Urinary bladder (tissue), 4 donors: Measurements from ENCODE around the gene FLOT2. TPM values are rescaled to one million over a fixed set of nuclear protein-coding genes. Genes with fewer than 3 reads are reported as not detected.
A peak's percentile ranks its signal among the peaks of the same experiment; 100 is the strongest.
"Not testable (repeated sequence)": the region's sequence is repeated elsewhere in the genome, so short reads cannot be mapped to it uniquely, and the experiment has no call there.

Experiments
- DNase-seq: peaks from one replicate; pipeline ENCODE4 v3.0.0-alpha.2; 2015; ENCODE audit errors: extremely low spot score
- H3K27ac ChIP-seq: one replicate; pipeline ENCODE4 v1.5.1; 2013; ENCODE audit warnings: low read depth, mild to moderate bottlenecking, moderate library complexity
- H3K36me3 ChIP-seq: one replicate; pipeline ENCODE4 v1.6.1; 2013; ENCODE audit warnings: mild to moderate bottlenecking, moderate library complexity; ENCODE audit not compliant: insufficient read depth
- H3K4me1 ChIP-seq: one replicate; pipeline ENCODE4 v1.6.1; 2013; ENCODE audit warnings: mild to moderate bottlenecking, moderate library complexity; ENCODE audit not compliant: insufficient read depth
- H3K4me3 ChIP-seq: one replicate; pipeline ENCODE4 v1.5.1; 2013; ENCODE audit warnings: low read depth, low read length
- WGBS: extraction: QIAGEN DNeasy Blood & Tissue Kit; methylation state at CpG from one replicate; pipeline ENCODE4 v1.1.7; 2013; 5-methylcytosine and 5-hydroxymethylcytosine counted together
- polyA plus RNA-seq: library from polyadenylated mRNA; stranded (reverse); fragments of 200-250 nt; gene quantifications from one replicate; pipeline ENCODE4 v1.2.3, GENCODE V29; 2013
- total RNA-seq: library from RNA; depleted of rRNA; stranded (reverse); fragments of >200 nt; gene quantifications from one replicate; pipeline ENCODE4 v1.2.3, GENCODE V29; 2014
- donor health status: healthy with polysubstance abuse.
- donor health status: healthy.

The FLOT2 gene
- 25.1 TPM for total RNA-seq
- 120 TPM for polyA plus RNA-seq

GRCh38 chr17:28896884-28897768, at the start of gene FLOT2:
FLOT2 (minus strand) TSS chr17:28897733; CDS start chr17:28897574, 159 bp downstream.
- H3K4me1 ChIP-seq, result no peaks in the 10 kb centered on the region
- peak; percentile 70 for DNase-seq
- WGBS, result under 1% methylated on average over 73 of the region's 73 CpGs
- H3K4me3 ChIP-seq, result peak within 1 kb of the TSS; percentile 74
- H3K27ac ChIP-seq, result peak within 1 kb of the TSS; percentile 96
- no peaks in the 10 kb centered on the region for H3K36me3 ChIP-seq

- no peak overlapping the region for H3K4me3 ChIP-seq
- DNase-seq, result no peak
- 45% methylated on average over 4 of the region's 4 CpGs for WGBS
- H3K4me1 ChIP-seq, result peaks cover 3% of the 10 kb centered on the region
- no peak overlapping the region for H3K27ac ChIP-seq
- peaks cover 1% of the 10 kb centered on the region for H3K36me3 ChIP-seq
Observed at GRCh38 chr17:28946239-28946638, 48.7 kb upstream of the FLOT2 start.

GRCh38 chr17:28944862-28945741, 47.6 kb upstream of the FLOT2 start:
- no peak overlapping the region for H3K27ac ChIP-seq

GRCh38 chr17:28944343-28944742, 46.8 kb upstream of the FLOT2 start:
- 85% methylated on average over 4 of the region's 4 CpGs for WGBS
- H3K27ac ChIP-seq, result no peak overlapping the region

More at GRCh38 chr17:28944862-28945741, 47.6 kb upstream of the FLOT2 start:
- Histone ChIP-seq H3K36me3 (peaks cover 1% of the 10 kb centered on the region), H3K4me1 (peaks cover 3% of the 10 kb centered on the region), H3K4me3 (no peak overlapping the region)
- 30% methylated on average over 8 of the region's 8 CpGs for WGBS
- no peak for DNase-seq

GRCh38 chr17:28942925-28943324, 45.4 kb upstream of the FLOT2 start:
- no peak overlapping the region for H3K4me3 ChIP-seq
- peaks cover 3% of the 10 kb centered on the region for H3K4me1 ChIP-seq
- no peak for DNase-seq
- no peak overlapping the region for H3K27ac ChIP-seq
- WGBS, result 91% methylated on average over 2 of the region's 2 CpGs
- peaks cover 1% of the 10 kb centered on the region for H3K36me3 ChIP-seq

More at GRCh38 chr17:28944343-28944742, 46.8 kb upstream of the FLOT2 start:
- peaks cover 3% of the 10 kb centered on the region for H3K4me1 ChIP-seq
- no peak for DNase-seq
- no peak overlapping the region for H3K4me3 ChIP-seq
- peaks cover 1% of the 10 kb centered on the region for H3K36me3 ChIP-seq

GRCh38 chr17:28941251-28941650, 43.7 kb upstream of the FLOT2 start:
- no peak overlapping the region for H3K4me3 ChIP-seq
- no peak overlapping the region for H3K27ac ChIP-seq
- H3K36me3 ChIP-seq, result peaks cover 1% of the 10 kb centered on the region
- DNase-seq, result no peak
- H3K4me1 ChIP-seq, result peaks cover 1% of the 10 kb centered on the region
- WGBS, result 27% methylated on average over 1 of the region's 1 CpG

GRCh38 chr17:28940675-28941074, 43.1 kb upstream of the FLOT2 start:
- Histone ChIP-seq H3K36me3 (peaks cover 1% of the 10 kb centered on the region), H3K4me1 (no peaks in the 10 kb centered on the region), H3K27ac (no peak overlapping the region), H3K4me3 (no peak overlapping the region)
- 70% methylated on average over 3 of the region's 3 CpGs for WGBS
- no peak for DNase-seq

- H3K4me3 ChIP-seq, result no peak overlapping the region
- H3K4me1 ChIP-seq, result no peaks in the 10 kb centered on the region
- no peak for DNase-seq
- no peak overlapping the region for H3K27ac ChIP-seq
- WGBS, result 63% methylated on average over 3 of the region's 3 CpGs
- H3K36me3 ChIP-seq, result peaks cover 1% of the 10 kb centered on the region
Observed at GRCh38 chr17:28940142-28940541, 42.6 kb upstream of the FLOT2 start.

GRCh38 chr17:28938552-28938951, 41.0 kb upstream of the FLOT2 start:
- Histone ChIP-seq H3K4me3 (no peak overlapping the region), H3K4me1 (no peaks in the 10 kb centered on the region), H3K36me3 (peaks cover 1% of the 10 kb centered on the region), H3K27ac (no peak overlapping the region)
- no peak for DNase-seq

GRCh38 chr17:28937044-28937729, 39.7 kb upstream of the FLOT2 start:
- no peak for DNase-seq
- Histone ChIP-seq H3K4me3 (no peak overlapping the region), H3K4me1 (no peaks in the 10 kb centered on the region), H3K27ac (no peak overlapping the region), H3K36me3 (no peaks in the 10 kb centered on the region)
- 80% methylated on average over 5 of the region's 5 CpGs for WGBS

- no peaks in the 10 kb centered on the region for H3K4me1 ChIP-seq
- no peak overlapping the region for H3K27ac ChIP-seq
- 89% methylated on average over 8 of the region's 8 CpGs for WGBS
- no peaks in the 10 kb centered on the region for H3K36me3 ChIP-seq
- H3K4me3 ChIP-seq, result no peak overlapping the region
- DNase-seq, result no peak
Observed at GRCh38 chr17:28935744-28936460, 38.4 kb upstream of the FLOT2 start.

- H3K4me3 ChIP-seq, DNase-seq, H3K36me3 ChIP-seq, H3K27ac ChIP-seq, H3K4me1 ChIP-seq: not testable (repeated sequence)
- WGBS, result 95% methylated on average over 8 of the region's 8 CpGs
Observed at GRCh38 chr17:28934508-28934907, 37.0 kb upstream of the FLOT2 start.

GRCh38 chr17:28929787-28930186, 32.3 kb upstream of the FLOT2 start:
- H3K27ac ChIP-seq, result no peak overlapping the region
- WGBS, result 90% methylated on average over 2 of the region's 2 CpGs
- peaks cover 2% of the 10 kb centered on the region for H3K4me1 ChIP-seq
- no peaks in the 10 kb centered on the region for H3K36me3 ChIP-seq
- no peak for DNase-seq
- no peak overlapping the region for H3K4me3 ChIP-seq
